B cell (primary cell): ENCODE data around the gene CYFIP2. TPM values are rescaled to one million over a fixed set of nuclear protein-coding genes. Genes with fewer than 3 reads are reported as not detected.
A peak's percentile ranks its signal among the peaks of the same experiment; 100 is the strongest.

ENCODE experiments used
- ATAC-seq: fragments of 200-7000 bp; cut with Tn5 transposase; one replicate; pipeline ENCODE4 v1.10.0; 2021; ENCODE audit warnings: low read depth, mild to moderate bottlenecking, moderate number of reproducible peaks, moderate library complexity
- CTCF ChIA-PET: fragments of 350-600 bp; sonication (Branson Sonifier 250); formaldehyde crosslinking; loops from one replicate; lab custom pipeline; 2021; ENCODE audit warnings: antibody characterized with exemption, inconsistent platforms; lab: Charles Lee
- POLR2A ChIA-PET: fragments of 350-600 bp; sonication (Branson Sonifier 250); formaldehyde crosslinking; loops from one replicate; lab custom pipeline; 2021; ENCODE audit warnings: antibody characterized with exemption; lab: Charles Lee
- DNase-seq: peaks from one replicate; pipeline ENCODE4 v3.0.0; 2013
- H2AFZ ChIP-seq: 2 replicates; pipeline ENCODE4 v1.6.1; 2012; ENCODE audit warnings: mild to moderate bottlenecking, low read depth, low read length; ENCODE audit not compliant: insufficient read depth, poor library complexity, severe bottlenecking
- H3K27ac ChIP-seq, 2 donors: 1 replicate in 1 of 2; 2 replicates in 1 of 2; pipeline ENCODE4 v1.5.1; 2012 to 2013; ENCODE audit warnings: low read length in 2 of 2, mild to moderate bottlenecking in 2 of 2, moderate library complexity in 1 of 2
- H3K27me3 ChIP-seq, 4 experiments: fragments of 200-600 bp in 1 of 4; sonication (generic) in 1 of 4; replicated peaks in 1 of 4; 1 replicate in 2 of 4; 2 replicates in 2 of 4; pipeline versions ENCODE4 v1.6.1 to v1.7.0; 2013 to 2016; ENCODE audit warnings: low read length in 3 of 4, mild to moderate bottlenecking in 2 of 4, mixed read lengths in 1 of 4, moderate library complexity in 1 of 4; ENCODE audit not compliant: insufficient read depth in 4 of 4, control insufficient read depth in 3 of 4; ENCODE audit errors: control extremely low read depth in 1 of 4
- H3K36me3 ChIP-seq, 2 experiments: replicated peaks in 1 of 2; 1 replicate in 1 of 2; 2 replicates in 1 of 2; pipeline versions ENCODE4 v1.6.1 to v1.7.1; 2013; ENCODE audit warnings: low read length in 1 of 2; ENCODE audit not compliant: insufficient read depth in 2 of 2, control insufficient read depth in 1 of 2; ENCODE audit errors: control extremely low read depth in 1 of 2, extremely low read depth in 1 of 2
- H3K4me1 ChIP-seq, 2 donors: fragments of 200-600 bp in 1 of 2; sonication (generic) in 1 of 2; 1 replicate in 1 of 2; 2 replicates in 1 of 2; pipeline versions ENCODE4 v1.5.1 to v1.6.1; 2013 to 2017; ENCODE audit warnings: low read length in 2 of 2; ENCODE audit not compliant: control insufficient read depth in 2 of 2, insufficient read depth in 2 of 2
- H3K4me2 ChIP-seq: replicated peaks from 2 replicates; pipeline ENCODE3; 2012; ENCODE audit warnings: mild to moderate bottlenecking, low read depth, low read length; ENCODE audit not compliant: poor library complexity, severe bottlenecking
- H3K4me3 ChIP-seq, 5 experiments: fragments of 200-600 bp in 1 of 5; sonication (generic) in 1 of 5; 1 replicate in 3 of 5; 2 replicates in 2 of 5; pipeline versions ENCODE4 v1.5.1 to v1.7.0; 2011 to 2016; ENCODE audit warnings: low read length in 4 of 5, mild to moderate bottlenecking in 4 of 5, low read depth in 2 of 5, control low read depth in 1 of 5, moderate library complexity in 1 of 5; ENCODE audit not compliant: insufficient read depth in 1 of 5; ENCODE audit errors: control extremely low read depth in 1 of 5, extremely low read depth in 1 of 5
- H3K79me2 ChIP-seq: fragments of 200-600 bp; sonication (generic); one replicate; pipeline ENCODE4 v1.6.0; 2016; ENCODE audit warnings: low read length; ENCODE audit not compliant: control insufficient read depth, insufficient read depth
- H3K9ac ChIP-seq: fragments of 200-600 bp; sonication (generic); 2 replicates; pipeline ENCODE4 v1.6.1; 2017; ENCODE audit warnings: mild to moderate bottlenecking, low read length, moderate library complexity
- H3K9me3 ChIP-seq, 3 donors: one replicate each; pipeline versions ENCODE4 v1.6.1 to v1.7.1; 2013; ENCODE audit warnings: low read length in 2 of 3; ENCODE audit not compliant: control insufficient read depth in 2 of 3, insufficient read depth in 1 of 3; ENCODE audit errors: control extremely low read depth in 1 of 3
- H4K20me1 ChIP-seq: 2 replicates; pipeline ENCODE4 v1.6.0; 2012; ENCODE audit warnings: mild to moderate bottlenecking, low read length; ENCODE audit not compliant: insufficient read depth, control insufficient read depth, poor library complexity, severe bottlenecking
- H3K27ac Mint-ChIP-seq: one replicate; pipeline ENCODE4 v1.8.0; 2021; ENCODE audit warnings: mixed read lengths
- H3K27me3 Mint-ChIP-seq: one replicate; pipeline ENCODE4 v1.8.0; 2021; ENCODE audit warnings: mixed read lengths
- H3K4me1 Mint-ChIP-seq: one replicate; pipeline ENCODE4 v1.8.0; 2021; ENCODE audit warnings: mixed read lengths
- H3K4me3 Mint-ChIP-seq: one replicate; pipeline ENCODE4 v1.8.0; 2021; ENCODE audit warnings: mixed read lengths
- H3K9me3 Mint-ChIP-seq: one replicate; pipeline ENCODE4 v1.8.0; 2022; ENCODE audit warnings: mixed read lengths; ENCODE audit not compliant: insufficient read depth
- CTCF ChIP-seq: fragments of 200-600 bp; IDR thresholded peaks from one replicate; pipeline ENCODE4 v1.8.0; 2022; ENCODE audit warnings: antibody characterized with exemption, mild to moderate bottlenecking
- EZH2 ChIP-seq: IDR thresholded peaks from 2 replicates; pipeline ENCODE4 v1.6.1; 2012; ENCODE audit warnings: borderline replicate concordance, low read depth, mild to moderate bottlenecking, moderate library complexity, low read length; ENCODE audit not compliant: insufficient read depth, poor library complexity, severe bottlenecking
- WGBS: methylation state at CpG from one replicate; pipeline ENCODE4 v1.1.5; 2013; ENCODE audit warnings: missing lambda C conversion rate; ENCODE audit not compliant: insufficient coverage; 5-methylcytosine and 5-hydroxymethylcytosine counted together
- intact Hi-C: fragments of 100-400 bp; cut with micrococcal nuclease; formaldehyde crosslinking; loops from one replicate; pipeline ENCODE4 v1.10.0; 2022
- polyA minus RNA-seq: library from RNA; depleted of rRNA, polyadenylated mRNA; stranded (reverse); fragments of >200 nt; gene quantifications from 2 replicates; pipeline ENCODE4 v1.2.3, GENCODE V29; 2012
- polyA plus RNA-seq: library from polyadenylated mRNA; depleted of rRNA; stranded (reverse); fragments of >200 nt; gene quantifications from 2 replicates; pipeline ENCODE4 v1.2.3, GENCODE V29; 2012
- total RNA-seq, 2 donors: library from RNA; stranded (reverse); fragments of 120-200 nt in 1 of 2; gene quantifications; 1 replicate in 1 of 2; 2 replicates in 1 of 2; pipeline versions ENCODE4 v1.2.3 to v1.2.4, GENCODE V29; 2013 to 2022

Gene CYFIP2
- 663 and 681 TPM in 2 replicates for total RNA-seq
- 208 TPM for total RNA-seq (2013)
- polyA plus RNA-seq, result 227 and 231 TPM in 2 replicates
- 416 and 517 TPM in 2 replicates for polyA minus RNA-seq

- peak within 1 kb of the TSS; percentile 83 for H2AFZ ChIP-seq
- peaks cover 5 to 10% of the 10 kb centered on the region in 2 experiments for H3K36me3 ChIP-seq
- peaks cover 65 to 69% of the 10 kb centered on the region in 2 donors for H3K4me1 ChIP-seq
- H3K9ac ChIP-seq, result peak within 1 kb of the TSS; percentile 78
- Mint-ChIP-seq H3K27me3 (no peaks in the 10 kb centered on the region), H3K27ac (peak within 1 kb of the TSS; percentile 99), H3K4me3 (peak within 1 kb of the TSS; percentile 99), H3K9me3 (no peaks in the 10 kb centered on the region), H3K4me1 (peaks cover 70% of the 10 kb centered on the region)
- ChIA-PET POLR2A (interaction anchor here (1.0 to 2.1 kb wide), 4 partner anchors 13 to 43 kb away, joined by 4 to 9 read pairs (median 6); no protein-coding TSS in a partner anchor), CTCF (interaction anchor here (0.9 to 24.2 kb wide), 7 partner anchors 12 to 117 kb away, joined by 3 to 495 read pairs (median 3); no protein-coding TSS in a partner anchor)
- no peaks in the 10 kb centered on the region for H4K20me1 ChIP-seq
- intact Hi-C loops, result loop anchor here (1.0 to 10.0 kb wide), 5 partner anchors 9 to 589 kb away; partner anchors contain the start of gene CLINT1
- H3K79me2 ChIP-seq, result peaks cover 65% of the 10 kb centered on the region
- under 1% methylated on average over 58 of the region's 58 CpGs for WGBS
- H3K4me2 ChIP-seq, result peak within 1 kb of the TSS; percentile 77
- H3K27ac ChIP-seq, result peak within 1 kb of the TSS; percentile 99
- DNase-seq, result peak; percentile 89
- no peaks in the 10 kb centered on the region for H3K9me3 ChIP-seq
- H3K4me3 ChIP-seq, result peak within 1 kb of the TSS; percentile 62 to 85 (median 73)
- TF ChIP-seq EZH2, result no peak
- no peak for TF ChIP-seq CTCF
- ATAC-seq, result peak; percentile 89
- H3K27me3 ChIP-seq, result no peaks in the 10 kb centered on the region
These were observed at the start of gene CYFIP2 for GRCh38 chr5:157265714-157266285. TSS of gene CYFIP2 (plus strand) at chr5:157266123. CDS start at chr5:157285362, 19,239 bp downstream.
